CD4-positive, alpha-beta T cell treated with Interleukin-15 for 1 hour (primary cell): ENCODE measurements around the gene CYP3A4.

Experiments
- DNase-seq: peaks from one replicate; pipeline ENCODE4 v3.0.0-alpha.2; 2020

The CYP3A4 gene

DNA sequence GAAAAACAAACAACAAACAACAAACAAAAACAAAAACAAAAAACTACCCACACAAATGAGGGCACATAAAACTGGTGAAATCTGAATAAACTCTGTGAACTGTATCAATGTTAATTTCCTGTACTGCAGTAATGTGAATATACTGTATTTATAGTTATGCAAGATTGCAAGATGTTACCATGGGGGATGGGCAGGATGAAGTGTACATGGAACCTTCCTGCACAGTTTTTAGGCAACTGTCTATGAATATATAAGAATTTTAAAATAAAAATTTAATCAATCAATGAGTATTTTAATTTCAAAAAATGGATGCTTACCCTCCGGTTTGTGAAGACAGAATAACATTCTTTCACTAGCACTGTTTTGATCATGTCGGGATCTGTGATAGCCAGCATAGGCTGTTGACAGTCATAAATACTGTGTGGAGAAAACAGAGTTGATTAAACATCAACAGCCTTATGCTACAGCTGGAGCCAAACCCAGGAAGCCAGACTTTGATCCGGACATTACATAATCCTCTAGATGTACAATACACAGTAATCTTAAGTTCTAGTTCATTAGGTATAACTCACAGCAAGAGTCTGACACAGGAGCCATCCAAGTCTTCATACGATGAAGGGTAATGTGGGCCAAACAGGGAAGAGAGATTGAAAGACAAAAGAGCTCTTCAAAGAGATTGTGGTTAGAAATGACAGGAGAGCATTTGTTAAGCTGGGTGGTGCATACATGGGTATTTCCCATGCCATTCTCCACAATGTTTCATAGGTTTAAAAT is 63.8 kb downstream of the CYP3A4 start:
- no peak for DNase-seq

DNA sequence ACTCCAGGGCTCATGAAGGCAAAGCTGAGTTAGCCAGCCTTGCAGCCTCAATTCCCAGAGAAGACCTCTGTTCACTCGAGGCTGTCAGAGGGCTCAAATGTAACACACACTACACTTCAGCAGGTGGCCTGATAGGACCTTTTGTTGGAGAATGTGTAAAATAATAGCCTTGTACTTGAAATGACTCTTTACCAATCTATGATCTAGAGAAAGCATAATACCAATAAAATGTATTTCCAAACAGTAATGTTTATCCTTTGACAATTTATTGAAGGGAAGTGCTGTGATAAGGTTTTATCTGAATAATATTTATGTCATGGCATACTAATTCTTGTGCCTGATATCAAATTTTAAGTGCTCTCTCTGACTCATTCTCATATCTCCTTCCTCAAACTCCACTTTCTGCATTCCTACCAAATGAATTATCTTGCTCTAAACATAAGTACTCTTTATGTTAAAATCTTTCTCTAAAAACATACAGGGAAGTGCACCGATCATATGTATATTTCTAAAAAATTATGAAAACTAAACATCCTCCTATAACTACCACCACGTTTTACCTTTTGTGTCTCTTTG is 69.9 kb downstream of the CYP3A4 start:
- no peak for DNase-seq

DNA sequence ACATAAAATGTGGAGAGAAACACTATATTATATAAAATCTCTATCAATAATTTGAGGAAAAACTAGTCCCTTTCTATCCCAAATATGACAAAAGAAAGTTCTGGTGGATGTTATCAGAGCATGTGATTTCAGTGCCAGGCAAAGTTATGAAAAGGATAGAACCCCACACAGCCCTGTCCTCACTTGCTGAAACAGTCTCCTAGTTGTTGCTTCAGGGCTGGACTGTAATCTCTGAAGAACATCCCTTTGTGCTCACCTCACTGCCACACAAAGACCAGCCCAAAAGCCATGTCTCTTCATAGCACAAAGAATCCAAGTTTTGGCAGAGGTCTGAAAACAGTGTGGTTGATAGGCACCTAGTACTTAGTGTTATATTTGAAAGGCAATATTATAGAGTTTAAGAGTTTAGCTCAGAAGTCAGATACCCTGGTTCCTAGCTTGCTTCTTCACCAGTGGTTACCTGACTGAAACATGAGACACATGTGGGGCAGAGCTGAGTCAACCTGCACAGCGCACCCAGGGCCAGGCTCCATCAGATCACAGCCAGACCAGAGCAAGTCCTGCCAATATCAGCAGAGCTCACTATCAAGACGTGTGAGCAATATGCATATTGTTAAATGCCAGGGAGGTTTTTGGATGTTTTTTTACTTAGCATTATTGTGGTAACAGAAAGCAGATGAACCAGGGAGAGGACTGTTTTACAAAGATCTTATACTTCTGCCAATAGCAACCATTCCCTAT is 74.0 kb downstream of the CYP3A4 start:
- no peak for DNase-seq

DNA sequence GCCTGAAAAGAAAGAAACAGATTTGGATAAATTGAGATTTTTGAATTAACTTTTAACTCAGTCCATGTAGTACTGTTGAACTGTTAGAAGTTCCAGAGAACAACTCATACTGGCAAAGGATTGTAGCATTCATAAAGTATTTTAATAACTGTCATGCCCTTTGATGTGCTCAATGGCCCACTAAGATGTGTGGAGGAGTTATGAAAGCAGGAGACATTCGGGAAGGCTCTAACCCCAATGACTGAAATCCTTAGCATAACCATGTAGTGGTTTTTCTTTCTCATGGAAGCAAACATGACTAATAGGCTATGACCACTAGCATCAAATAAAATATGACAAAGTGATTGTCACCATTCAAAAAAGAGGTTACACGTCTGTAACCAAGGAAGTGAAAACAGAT is 74.7 kb downstream of the CYP3A4 start:
- DNase-seq = no peak

DNA sequence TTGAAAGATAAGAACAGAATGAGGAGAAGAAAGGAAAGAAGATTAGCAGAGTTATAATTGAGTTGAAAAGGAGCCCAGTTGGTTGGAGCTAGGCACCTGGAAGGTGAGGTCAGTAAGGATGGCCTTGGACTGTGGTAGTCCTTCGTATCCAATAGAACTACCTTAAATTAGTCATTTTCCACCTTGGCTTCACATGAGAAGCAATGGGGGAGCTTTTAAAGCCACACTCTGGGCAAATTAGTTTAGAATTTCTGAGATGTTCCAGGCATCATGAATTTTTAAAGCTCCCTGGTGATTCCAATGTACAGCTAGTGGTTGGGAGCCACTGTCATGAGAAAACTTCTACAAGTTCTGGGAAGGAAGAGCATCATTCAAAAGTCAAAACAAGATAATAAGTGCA is 76.9 kb downstream of the CYP3A4 start:
- DNase-seq = no peak
